WI38 (cell line): Measurements from ENCODE around the gene LCE1B.

Experiments
- H3K4me3 ChIP-seq: 2 replicates; pipeline ENCODE4 v1.5.1; 2011; ENCODE audit warnings: low read depth, mild to moderate bottlenecking, control low read depth, low read length
- TF ChIP-seq, protein P1 (sequence below): IDR thresholded peaks from 2 replicates; pipeline ENCODE4 v1.5.1; 2012; ENCODE audit warnings: low read depth, mild to moderate bottlenecking, control low read depth, low read length

Gene LCE1B

DNA sequence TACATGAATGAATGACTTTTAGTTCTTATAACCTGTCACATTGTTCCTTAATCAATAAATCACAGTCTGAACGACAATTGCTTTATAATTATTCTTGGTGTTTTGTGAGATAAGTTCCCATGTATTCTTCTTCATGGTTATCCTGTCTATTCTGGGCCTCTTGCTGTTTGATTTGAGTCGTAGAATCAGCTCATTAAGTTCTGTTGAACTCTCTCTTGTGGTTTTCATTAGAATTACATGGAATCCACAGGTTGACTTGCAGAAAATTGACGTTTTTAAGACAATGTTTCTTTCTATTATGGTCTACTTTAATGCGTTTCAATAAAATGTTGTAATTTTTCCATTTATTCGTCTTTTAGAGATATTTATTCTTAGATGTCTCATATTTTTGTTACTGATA is 11.5 kb downstream of the LCE1B start:
- TF ChIP-seq, protein P1, sequence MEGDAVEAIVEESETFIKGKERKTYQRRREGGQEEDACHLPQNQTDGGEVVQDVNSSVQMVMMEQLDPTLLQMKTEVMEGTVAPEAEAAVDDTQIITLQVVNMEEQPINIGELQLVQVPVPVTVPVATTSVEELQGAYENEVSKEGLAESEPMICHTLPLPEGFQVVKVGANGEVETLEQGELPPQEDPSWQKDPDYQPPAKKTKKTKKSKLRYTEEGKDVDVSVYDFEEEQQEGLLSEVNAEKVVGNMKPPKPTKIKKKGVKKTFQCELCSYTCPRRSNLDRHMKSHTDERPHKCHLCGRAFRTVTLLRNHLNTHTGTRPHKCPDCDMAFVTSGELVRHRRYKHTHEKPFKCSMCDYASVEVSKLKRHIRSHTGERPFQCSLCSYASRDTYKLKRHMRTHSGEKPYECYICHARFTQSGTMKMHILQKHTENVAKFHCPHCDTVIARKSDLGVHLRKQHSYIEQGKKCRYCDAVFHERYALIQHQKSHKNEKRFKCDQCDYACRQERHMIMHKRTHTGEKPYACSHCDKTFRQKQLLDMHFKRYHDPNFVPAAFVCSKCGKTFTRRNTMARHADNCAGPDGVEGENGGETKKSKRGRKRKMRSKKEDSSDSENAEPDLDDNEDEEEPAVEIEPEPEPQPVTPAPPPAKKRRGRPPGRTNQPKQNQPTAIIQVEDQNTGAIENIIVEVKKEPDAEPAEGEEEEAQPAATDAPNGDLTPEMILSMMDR: no peak
- H3K4me3 ChIP-seq: no peak overlapping the region

GRCh38 chr1:152824964-152825363 is 13.2 kb downstream of the LCE1B start:
- TF ChIP-seq, protein P1: no peak
- no peak overlapping the region for H3K4me3 ChIP-seq

DNA sequence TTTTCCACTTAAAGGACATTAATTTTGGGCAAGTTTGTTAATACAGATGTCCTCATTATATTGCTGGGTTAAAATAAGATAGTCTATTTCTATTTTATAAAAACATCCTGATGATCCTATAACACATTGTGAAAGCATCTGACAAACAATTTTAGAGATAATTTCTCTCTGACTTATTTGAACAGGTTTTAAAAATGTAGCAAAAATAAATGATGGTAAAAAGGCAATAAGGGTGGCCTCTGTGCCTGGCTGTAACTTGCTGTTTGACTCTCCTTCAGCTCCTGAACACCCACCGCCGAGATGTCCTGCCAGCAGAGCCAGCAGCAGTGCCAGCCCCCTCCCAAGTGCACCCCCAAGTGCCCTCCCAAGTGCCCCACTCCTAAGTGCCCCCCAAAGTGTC is 15.4 kb downstream of the LCE1B start, which contains the start of gene LCE1A:
LCE1A (plus strand) TSS at position 301 of the 400 bp plus-strand sequence; CDS start at position 301, 0 bp downstream.
- TF ChIP-seq, protein P1: no peak
- no peak within 1 kb of the TSS for H3K4me3 ChIP-seq

DNA sequence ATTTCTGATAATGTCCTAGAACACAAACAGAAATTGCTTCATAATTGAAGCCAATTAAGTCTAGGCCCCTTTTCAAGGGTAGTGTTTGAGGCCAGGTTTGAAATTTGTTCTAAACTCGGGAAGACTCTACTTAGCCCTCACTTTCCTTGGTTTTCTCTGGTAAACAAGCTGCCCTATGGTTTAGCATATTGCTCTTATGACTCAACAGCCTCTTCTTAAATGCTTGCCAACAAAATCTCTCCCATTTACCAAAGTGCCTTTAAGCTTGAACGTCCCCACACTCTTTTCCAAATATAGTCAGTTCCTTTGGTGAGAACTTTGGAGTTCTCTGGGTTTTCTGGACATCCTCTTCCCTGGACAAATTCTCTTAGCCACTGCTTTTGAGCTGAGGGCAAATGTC is 25.1 kb downstream of the LCE1B start:
- TF ChIP-seq, protein P1: no peak
- no peak overlapping the region for H3K4me3 ChIP-seq

DNA sequence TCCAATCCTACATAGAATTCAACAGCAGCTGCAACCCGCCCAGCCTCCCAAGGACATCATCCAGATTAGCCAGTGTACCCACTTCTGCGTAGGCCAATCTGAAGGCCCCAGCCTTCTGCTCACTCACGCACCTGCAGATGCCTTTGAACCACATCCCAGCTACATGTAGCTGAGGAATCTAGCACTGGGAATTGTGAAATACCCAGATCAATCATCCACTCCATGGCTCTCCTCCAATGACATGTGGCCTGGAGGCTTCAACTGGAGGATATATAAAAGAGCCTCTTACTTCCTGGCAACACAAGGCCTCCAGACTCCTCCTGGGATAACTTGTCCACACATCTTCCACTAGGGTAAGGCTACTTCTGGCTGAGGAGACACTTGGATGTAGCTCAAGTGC is 30.8 kb downstream of the LCE1B start, which contains the start of gene LCE6A:
LCE6A (plus strand) TSS at position 301 of the 400 bp plus-strand sequence. CDS start 665 bp downstream, outside the sequence.
- H3K4me3 ChIP-seq: no peak within 1 kb of the TSS
- TF ChIP-seq, protein P1: no peak

GRCh38 chr1:152855661-152856060 is 43.9 kb downstream of the LCE1B start:
- TF ChIP-seq, protein P1: no peak
- no peak overlapping the region for H3K4me3 ChIP-seq

- TF ChIP-seq, protein P1: no peak
- no peak overlapping the region for H3K4me3 ChIP-seq
These were observed 46.3 kb downstream of the LCE1B start for GRCh38 chr1:152858062-152858461.
